GM18505 (cell line): ENCODE data around the gene SNAPC3.

Experiments used
- ATAC-seq: cut with Tn5 transposase; IDR thresholded peaks from one replicate; pipeline ENCODE4 v1.9.1; 2021; ENCODE audit not compliant: unreplicated experiment
- POLR2A ChIP-seq: IDR thresholded peaks from 4 replicates; pipeline ENCODE4 v1.6.1; 2011; ENCODE audit warnings: borderline replicate concordance; ENCODE audit not compliant: insufficient read depth, insufficient read length; ENCODE audit errors: extremely low read depth

SNAPC3 gene

DNA sequence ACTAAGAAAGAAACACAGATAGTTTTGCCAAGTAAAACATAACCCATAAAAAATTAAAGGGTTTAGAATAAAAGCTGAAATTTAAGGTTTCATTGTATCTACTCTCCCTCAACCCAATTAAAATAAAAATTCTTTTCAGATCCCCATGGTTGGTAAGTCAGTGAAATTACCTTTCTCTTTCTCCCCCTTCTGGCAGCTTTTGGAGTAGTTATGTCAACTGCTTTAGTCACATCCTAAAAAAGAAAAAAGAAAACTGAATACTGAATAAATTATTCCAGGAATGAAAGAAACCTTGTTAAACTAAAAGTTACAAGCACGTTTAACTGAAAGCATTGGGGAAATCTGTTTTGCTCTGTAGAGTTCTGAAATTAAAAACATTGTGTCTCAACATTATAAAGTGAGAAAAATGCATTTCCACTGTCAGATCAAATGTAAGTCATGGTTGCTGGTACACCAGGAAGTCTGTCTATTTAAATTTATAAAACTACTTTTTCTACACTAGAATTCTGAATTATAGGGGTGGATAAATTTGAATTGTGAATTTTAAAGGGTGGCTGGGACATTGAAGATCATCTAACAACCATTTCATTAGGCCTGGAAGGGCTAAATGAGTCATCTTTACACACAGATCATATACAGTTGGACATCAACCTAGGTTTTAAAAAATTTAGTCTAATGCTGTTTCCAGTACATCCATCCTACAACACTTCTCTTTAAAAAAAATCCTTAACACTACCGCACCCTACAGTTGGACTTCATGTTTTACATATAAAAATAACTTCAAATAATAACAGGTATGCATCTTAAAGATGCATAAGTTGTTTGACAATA, 63.4 kb downstream of the SNAPC3 start:
- no peak for TF ChIP-seq POLR2A
- ATAC-seq, result no peak

DNA sequence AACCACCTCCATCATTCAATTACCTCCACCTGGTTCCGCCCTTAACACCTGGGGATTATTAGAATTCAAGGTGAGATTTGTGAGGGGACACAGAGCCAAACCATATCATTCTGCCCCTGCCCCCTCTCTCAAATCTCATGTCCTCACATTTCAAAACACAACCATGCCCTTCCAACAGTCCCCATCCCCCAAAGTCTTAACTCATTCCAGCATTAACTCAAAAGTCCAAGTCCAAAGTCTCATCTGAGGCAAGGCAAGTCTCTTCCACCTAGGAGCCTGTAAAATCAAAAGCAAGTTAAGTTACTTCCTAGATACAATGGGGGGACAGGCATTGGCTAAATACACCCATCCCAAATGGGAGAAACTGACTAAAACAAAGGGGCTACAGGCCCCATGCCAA, 69.3 kb downstream of the SNAPC3 start:
- no peak for ATAC-seq
- no peak for TF ChIP-seq POLR2A

DNA sequence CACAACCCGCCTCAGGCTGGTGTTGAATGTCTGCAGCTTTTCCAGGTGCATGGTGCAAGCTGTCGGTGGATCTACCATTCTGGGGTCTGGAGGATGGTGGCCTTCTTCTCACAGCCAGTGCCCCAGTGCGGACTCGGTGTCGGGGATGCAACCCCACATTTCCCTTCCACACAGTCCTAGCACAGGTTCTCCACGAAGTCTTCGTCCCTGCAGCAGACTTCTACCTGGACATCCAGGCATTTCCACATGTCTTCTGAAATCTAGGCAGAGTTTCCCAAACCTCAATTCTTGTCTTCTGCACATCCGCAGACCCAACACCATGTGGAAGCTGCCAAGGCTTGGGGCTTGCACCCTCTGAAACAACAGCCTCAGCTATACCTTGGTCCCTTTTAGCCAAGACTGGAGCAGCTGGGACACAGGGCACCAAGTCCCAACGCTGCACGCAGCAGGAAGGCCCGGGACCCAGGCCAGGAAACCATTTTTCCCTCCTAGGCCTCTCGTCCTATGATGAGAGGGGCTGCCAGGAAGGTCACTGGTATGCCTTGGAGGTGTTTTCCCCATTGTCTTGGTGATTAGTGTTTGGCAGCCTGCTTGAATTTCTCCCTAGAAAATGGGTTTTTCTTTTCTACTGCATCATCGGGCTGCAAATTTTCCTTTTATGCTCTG, 69.9 kb downstream of the SNAPC3 start:
- ATAC-seq, result no peak
- no peak for TF ChIP-seq POLR2A

DNA sequence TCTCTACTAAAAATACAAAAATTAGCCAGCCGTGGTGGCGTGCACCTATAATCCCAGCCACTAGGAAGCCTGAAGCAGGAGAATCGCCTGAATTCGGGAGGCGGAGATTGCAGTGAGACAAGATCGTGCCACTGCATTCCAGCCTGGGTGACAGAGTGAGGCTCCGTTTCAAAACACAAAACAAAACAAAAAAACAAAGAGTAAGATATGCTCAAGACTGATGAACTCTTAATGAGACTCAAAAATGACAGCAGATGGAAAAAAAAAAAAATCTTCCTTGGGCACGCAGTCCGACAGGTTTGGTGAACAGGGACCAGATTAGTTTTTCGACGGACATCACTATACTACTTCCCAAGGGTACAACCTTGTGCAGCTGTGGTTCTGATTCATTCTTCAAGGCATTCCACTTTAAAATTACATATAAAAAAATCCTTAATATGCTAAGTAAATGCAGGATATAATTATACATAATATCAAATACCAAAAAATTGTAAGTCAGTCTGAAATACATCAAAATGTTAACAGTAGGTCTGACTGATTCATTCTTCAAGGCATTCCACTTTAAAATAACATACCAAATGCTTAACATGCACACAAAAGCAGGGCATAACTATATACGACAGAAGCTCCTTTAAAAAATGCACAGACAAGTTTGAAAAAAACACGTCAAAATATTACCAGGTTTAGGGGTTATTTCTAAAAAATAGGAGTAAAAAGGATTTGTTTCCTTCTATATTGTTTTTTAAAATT, 75.7 kb downstream of the SNAPC3 start:
- no peak for ATAC-seq
- no peak for TF ChIP-seq POLR2A

DNA sequence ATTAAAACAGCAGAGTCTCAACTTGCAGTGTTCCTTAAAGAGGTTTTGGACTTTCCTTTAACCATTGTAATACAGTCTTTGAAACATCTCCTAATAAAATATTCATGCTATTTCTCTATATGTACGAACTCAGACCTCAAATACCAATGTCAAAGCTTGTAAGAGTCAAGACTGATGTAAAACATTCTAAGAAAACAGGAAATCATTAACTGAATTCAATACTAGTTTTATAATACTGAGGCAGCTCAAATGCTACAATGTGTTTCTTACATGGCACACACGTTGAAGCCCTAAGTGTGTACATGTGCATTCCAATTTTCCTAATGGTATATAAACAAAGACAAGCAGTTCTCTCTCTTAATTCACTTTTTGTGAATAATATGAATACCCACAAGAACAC, 76.5 kb downstream of the SNAPC3 start:
- ATAC-seq, result no peak
- TF ChIP-seq POLR2A, result no peak

DNA sequence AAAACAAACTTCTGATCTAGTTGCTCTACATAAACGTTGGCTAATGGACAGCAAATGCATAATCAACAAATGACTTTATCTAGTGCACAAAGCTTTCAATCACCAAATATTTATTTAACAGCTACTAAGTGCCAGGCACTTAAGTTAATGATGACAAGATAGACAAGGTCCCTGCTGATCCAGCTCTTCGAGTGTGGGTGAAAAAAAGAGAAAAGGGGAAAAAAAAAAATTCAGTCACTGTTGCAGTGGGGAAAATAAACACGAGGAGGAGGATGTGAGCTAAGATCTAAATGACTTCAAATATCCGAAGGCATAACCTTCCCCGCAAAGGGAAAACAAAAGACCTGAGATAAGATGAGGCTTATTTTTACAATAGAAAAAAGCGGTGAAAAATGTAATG, 78.5 kb downstream of the SNAPC3 start:
- no peak for TF ChIP-seq POLR2A

DNA sequence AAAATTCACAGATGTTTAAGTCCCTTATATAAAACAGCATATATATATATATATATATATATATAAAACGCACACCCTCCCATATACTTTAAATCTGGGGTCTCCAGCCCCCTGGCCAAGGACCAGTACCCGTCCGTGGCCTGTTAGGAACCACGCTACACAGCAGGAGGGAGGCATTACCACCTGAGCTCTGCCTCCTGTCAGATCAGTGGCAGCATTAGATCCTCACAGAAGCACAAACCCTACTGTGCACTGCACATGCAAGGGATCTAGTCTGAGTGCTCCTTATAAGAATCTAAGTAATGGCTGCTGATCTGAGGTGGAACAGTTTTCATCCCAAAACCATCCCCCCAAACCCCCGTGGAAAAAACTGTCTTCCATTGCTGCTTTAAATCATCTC, 79.1 kb downstream of the SNAPC3 start:
- TF ChIP-seq POLR2A, result no peak
- ATAC-seq, result no peak

More for the DNA sequence above, 78.5 kb downstream of the SNAPC3 start:
- no peak for ATAC-seq

DNA sequence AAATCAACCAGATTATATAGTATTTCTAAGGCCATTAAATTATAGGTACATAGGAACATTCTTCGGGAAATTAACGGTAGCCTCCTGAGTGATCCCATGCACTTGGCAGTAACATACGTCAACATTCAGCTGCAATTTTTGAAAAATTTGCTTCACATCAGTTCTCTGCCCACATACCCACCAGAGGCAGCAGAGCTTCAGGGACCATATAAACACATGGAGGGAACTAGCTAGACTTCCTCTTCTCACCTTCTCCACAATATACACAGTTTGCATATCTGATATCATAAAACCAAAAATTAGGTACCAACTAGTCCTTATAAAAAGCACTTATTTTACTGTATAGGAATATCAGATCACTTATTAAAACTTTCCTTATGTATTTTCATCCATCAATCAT, 83.2 kb downstream of the SNAPC3 start:
- no peak for ATAC-seq
- TF ChIP-seq POLR2A, result no peak

DNA sequence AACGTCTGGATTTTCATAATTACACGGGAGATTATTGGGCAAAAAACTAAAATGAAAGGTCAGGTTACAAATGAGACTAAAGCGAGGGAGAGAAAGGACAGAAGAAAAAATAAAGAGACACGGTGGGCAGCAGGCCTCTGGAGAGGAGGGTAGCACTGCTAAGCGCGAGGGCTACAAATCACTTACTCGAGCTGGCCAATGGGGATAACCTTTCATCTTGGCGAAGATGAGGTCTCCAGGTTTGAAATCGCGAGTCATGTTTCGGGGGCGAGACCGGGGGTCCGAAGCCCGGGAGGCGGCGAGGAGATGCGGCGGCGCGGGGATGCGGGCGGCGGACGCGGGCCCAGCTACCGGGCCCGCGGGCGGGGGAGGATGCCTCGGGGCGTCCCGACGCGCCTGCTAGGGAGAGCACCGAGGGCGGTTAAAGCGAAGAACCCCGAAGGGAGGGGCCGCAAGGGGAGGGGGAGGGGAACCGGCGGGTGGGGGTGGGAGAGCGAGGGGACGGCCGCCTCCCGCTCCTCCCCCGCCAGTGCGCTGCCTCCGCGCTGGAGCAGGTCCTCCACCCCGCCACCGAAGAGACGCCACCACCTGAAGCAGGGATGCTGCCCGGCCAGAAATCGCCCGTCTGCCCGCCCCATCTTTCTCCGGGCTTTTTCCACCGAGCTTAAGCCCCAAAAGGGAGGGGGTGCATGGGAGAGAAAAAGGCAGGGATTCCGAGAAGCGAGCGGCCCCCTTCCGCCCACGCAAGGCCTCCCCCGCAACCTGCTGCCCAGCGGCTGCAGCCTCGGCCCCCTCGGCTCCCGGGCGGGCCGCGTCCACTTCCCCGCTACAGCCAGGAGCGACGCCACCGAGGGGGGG, 87.5 kb downstream of the SNAPC3 start:
- no peak for TF ChIP-seq POLR2A
- ATAC-seq, result peak; percentile 36

DNA sequence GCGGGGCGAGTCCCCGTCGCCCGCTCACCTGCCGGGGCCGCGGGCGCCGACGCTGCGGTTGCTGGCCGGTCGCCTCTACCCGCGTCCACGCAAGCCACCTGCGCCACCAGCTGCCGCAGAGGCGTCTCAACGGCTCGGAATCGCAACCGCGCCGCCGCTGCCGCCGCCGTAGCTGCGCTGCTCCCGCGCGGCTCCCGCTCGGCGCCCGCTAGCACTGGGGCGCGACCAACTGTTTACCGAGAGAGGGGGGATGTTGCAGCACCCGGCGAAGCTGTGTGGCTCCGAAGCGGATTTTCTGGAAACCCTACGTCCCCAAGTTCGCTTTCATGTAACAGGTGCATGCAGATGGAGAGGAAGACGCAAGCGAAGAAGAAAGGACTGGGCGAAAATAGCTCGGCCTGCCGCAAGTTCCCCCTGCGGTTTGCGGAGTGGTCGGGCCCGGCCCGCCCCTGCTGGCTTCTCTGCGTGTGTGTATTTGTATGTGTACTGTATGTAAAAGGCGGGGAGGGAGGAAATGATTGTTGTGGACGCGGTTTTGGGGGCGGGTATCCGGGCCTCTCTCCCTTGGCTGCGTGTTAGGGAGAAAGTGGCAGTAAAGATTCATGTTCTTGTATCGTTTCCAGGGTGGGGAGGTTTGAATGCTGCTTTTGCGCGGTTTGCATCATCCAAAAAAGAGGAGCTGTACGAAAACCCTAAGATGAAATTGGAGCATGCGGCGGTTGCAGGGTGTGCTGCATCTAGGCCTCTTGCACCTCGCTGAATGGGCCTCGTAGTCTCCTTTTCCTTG, 88.3 kb downstream of the SNAPC3 start, which contains the start of gene PSIP1:
TSS of gene PSIP1 (minus strand) at position 182 of the 787 bp plus-strand sequence. CDS start 782 bp downstream, outside the sequence.
- peak; percentile 93 for TF ChIP-seq POLR2A
- ATAC-seq, result peak; percentile 77
